ENCODE data around the gene CGGBP1. TPM values are rescaled to one million over a fixed set of nuclear protein-coding genes. Genes with fewer than 3 reads are reported as not detected.

Gene CGGBP1
- total RNA-seq, 1 donor from 2014 or later: 80.3 TPM

- H3K9me3 Mint-ChIP-seq (ENCODE audit: unreplicated experiment): no peaks in the 10 kb centered on the region
Observed at GRCh38 chr3:88038566-88038965, 20.2 kb downstream of the CGGBP1 start.

GRCh38 chr3:88036221-88036620, 22.6 kb downstream of the CGGBP1 start:
- Mint-ChIP-seq H3K27me3 (ENCODE audit: unreplicated experiment) (no peaks in the 10 kb centered on the region), H3K4me3 (ENCODE audit: unreplicated experiment) (no peak overlapping the region), H3K9me3 (ENCODE audit: unreplicated experiment) (no peaks in the 10 kb centered on the region), H3K4me1 (ENCODE audit: unreplicated experiment) (peaks cover 13% of the 10 kb centered on the region), H3K27ac (ENCODE audit: unreplicated experiment) (no peak overlapping the region), H3K36me3 (ENCODE audit: unreplicated experiment) (no peaks in the 10 kb centered on the region)
- no peak for DNase-seq (ENCODE audit: extremely low spot score, unreplicated experiment)
- TF ChIP-seq CTCF (IDR thresholded peaks at IDR 0.05): no peak

More at GRCh38 chr3:88038566-88038965, 20.2 kb downstream of the CGGBP1 start:
- H3K4me3 Mint-ChIP-seq (ENCODE audit: unreplicated experiment): no peak overlapping the region
- H3K27me3 Mint-ChIP-seq (ENCODE audit: unreplicated experiment): no peaks in the 10 kb centered on the region
- DNase-seq (ENCODE audit: extremely low spot score, unreplicated experiment): no peak
- TF ChIP-seq CTCF (IDR thresholded peaks at IDR 0.05): no peak
- H3K4me1 Mint-ChIP-seq (ENCODE audit: unreplicated experiment): no peaks in the 10 kb centered on the region
- H3K27ac Mint-ChIP-seq (ENCODE audit: unreplicated experiment): no peak overlapping the region
- no peaks in the 10 kb centered on the region for H3K36me3 Mint-ChIP-seq (ENCODE audit: unreplicated experiment)

GRCh38 chr3:88034491-88035275, 24.1 kb downstream of the CGGBP1 start:
- H3K4me3 Mint-ChIP-seq (ENCODE audit: unreplicated experiment): no peak overlapping the region
- TF ChIP-seq CTCF (IDR thresholded peaks at IDR 0.05): no peak
- H3K27me3 Mint-ChIP-seq (ENCODE audit: unreplicated experiment): no peaks in the 10 kb centered on the region
- no peaks in the 10 kb centered on the region for H3K36me3 Mint-ChIP-seq (ENCODE audit: unreplicated experiment)
- H3K4me1 Mint-ChIP-seq (ENCODE audit: unreplicated experiment): peaks cover 18% of the 10 kb centered on the region
- no peak for DNase-seq (ENCODE audit: extremely low spot score, unreplicated experiment)
- H3K9me3 Mint-ChIP-seq (ENCODE audit: unreplicated experiment): no peaks in the 10 kb centered on the region
- no peak overlapping the region for H3K27ac Mint-ChIP-seq (ENCODE audit: unreplicated experiment)

- DNase-seq (ENCODE audit: extremely low spot score, unreplicated experiment): no peak
Observed at GRCh38 chr3:88033808-88034207, 25.0 kb downstream of the CGGBP1 start.

More at GRCh38 chr3:88033808-88034207, 25.0 kb downstream of the CGGBP1 start:
- no peak for TF ChIP-seq CTCF (IDR thresholded peaks at IDR 0.05)
- no peak overlapping the region for H3K4me3 Mint-ChIP-seq (ENCODE audit: unreplicated experiment)
- peaks cover 18% of the 10 kb centered on the region for H3K4me1 Mint-ChIP-seq (ENCODE audit: unreplicated experiment)
- no peak overlapping the region for H3K27ac Mint-ChIP-seq (ENCODE audit: unreplicated experiment)
- H3K27me3 Mint-ChIP-seq (ENCODE audit: unreplicated experiment): no peaks in the 10 kb centered on the region
- no peaks in the 10 kb centered on the region for H3K9me3 Mint-ChIP-seq (ENCODE audit: unreplicated experiment)
- H3K36me3 Mint-ChIP-seq (ENCODE audit: unreplicated experiment): no peaks in the 10 kb centered on the region
